ENCODE measurements around the gene SS18.

DNA sequence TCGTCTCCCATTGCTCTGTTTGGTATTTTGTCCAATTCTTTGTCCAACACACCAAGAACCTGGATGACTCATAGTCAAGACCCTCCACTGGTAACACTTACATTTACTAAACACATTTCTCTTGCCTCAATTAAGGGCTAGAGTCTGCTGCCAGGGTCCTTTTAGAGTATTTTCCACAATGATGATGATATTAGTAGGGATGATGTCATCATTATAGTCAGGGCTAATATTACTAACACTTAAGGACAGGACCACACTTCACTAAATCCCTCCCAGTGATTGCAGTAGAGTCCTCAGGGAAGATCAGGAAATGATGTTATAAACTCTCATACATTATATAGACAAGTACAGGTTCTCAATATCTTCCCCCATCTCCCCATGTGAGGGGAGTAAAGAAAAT lies 13.6 kb upstream of the SS18 start:
- no peak for TF ChIP-seq ZFP30 (CRISPR knock-in tag; IDR thresholded peaks at IDR 0.05)
- TF ChIP-seq RARB (CRISPR knock-in tag; IDR thresholded peaks at IDR 0.05), result no peak
- TF ChIP-seq, protein P1, sequence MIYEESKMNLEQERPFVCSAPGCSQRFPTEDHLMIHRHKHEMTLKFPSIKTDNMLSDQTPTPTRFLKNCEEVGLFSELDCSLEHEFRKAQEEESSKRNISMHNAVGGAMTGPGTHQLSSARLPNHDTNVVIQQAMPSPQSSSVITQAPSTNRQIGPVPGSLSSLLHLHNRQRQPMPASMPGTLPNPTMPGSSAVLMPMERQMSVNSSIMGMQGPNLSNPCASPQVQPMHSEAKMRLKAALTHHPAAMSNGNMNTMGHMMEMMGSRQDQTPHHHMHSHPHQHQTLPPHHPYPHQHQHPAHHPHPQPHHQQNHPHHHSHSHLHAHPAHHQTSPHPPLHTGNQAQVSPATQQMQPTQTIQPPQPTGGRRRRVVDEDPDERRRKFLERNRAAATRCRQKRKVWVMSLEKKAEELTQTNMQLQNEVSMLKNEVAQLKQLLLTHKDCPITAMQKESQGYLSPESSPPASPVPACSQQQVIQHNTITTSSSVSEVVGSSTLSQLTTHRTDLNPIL (CRISPR knock-in tag; IDR thresholded peaks at IDR 0.05; ENCODE audit: low read depth), result no peak
- TF ChIP-seq ZFP3 (CRISPR knock-in tag; IDR thresholded peaks at IDR 0.05), result no peak
- no peak for TF ChIP-seq ZNF565 (CRISPR knock-in tag; conservative IDR thresholded peaks at IDR 0.05; ENCODE audit: low read depth)
- no peak for TF ChIP-seq TOX (CRISPR knock-in tag; IDR thresholded peaks at IDR 0.05; ENCODE audit: borderline replicate concordance)
- no peak for TF ChIP-seq TCF4 (CRISPR knock-in tag; IDR thresholded peaks at IDR 0.05; ENCODE audit: borderline replicate concordance)
- no peak for TF ChIP-seq ARNTL (CRISPR knock-in tag; IDR thresholded peaks at IDR 0.05; ENCODE audit: borderline replicate concordance, low read depth)

All from SK-N-SH treated with all-trans-retinoic acid at 6 μM for 48 hours (cell line).